Uterus (tissue), 2 donors: ENCODE measurements around the gene SPIC.

Source experiments
- POLR2A ChIP-seq, 2 donors: fragments of 450-650 bp; IDR thresholded peaks; one replicate each; pipeline ENCODE4 v1.6.1; 2016; ENCODE audit warnings: antibody characterized with exemption in 2 of 2, mild to moderate bottlenecking in 1 of 2, moderate library complexity in 1 of 2
- TF ChIP-seq, protein P1 (sequence below), 4 experiments: fragments of 200-600 bp in 2 of 4; fragments of 450-650 bp in 2 of 4; sonication (generic) in 2 of 4; IDR thresholded peaks; one replicate each; pipeline ENCODE4 v1.5.1; 2016 to 2019; ENCODE audit warnings: antibody characterized with exemption in 4 of 4, mild to moderate bottlenecking in 2 of 4, moderate library complexity in 1 of 4

DNA sequence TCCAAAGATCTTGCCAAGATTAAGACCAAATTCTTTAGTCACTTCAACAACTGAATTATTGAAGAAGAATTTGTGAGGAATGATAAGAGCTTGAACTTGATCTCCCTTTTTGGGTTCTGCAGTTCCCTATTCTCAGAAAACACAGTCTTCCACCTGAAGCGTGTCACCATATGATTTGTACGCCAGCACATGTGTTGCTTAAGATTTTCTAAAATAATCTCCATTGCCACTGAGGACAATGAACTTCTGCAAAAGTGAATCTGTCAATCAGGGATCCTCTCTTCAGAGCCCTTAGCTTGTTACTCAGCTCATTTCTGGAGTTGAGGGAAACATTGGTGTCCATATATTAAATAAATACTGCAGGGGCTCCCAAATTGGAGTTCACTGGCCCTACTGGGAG, 4.2 kb upstream of the SPIC start:
- TF ChIP-seq, protein P1, sequence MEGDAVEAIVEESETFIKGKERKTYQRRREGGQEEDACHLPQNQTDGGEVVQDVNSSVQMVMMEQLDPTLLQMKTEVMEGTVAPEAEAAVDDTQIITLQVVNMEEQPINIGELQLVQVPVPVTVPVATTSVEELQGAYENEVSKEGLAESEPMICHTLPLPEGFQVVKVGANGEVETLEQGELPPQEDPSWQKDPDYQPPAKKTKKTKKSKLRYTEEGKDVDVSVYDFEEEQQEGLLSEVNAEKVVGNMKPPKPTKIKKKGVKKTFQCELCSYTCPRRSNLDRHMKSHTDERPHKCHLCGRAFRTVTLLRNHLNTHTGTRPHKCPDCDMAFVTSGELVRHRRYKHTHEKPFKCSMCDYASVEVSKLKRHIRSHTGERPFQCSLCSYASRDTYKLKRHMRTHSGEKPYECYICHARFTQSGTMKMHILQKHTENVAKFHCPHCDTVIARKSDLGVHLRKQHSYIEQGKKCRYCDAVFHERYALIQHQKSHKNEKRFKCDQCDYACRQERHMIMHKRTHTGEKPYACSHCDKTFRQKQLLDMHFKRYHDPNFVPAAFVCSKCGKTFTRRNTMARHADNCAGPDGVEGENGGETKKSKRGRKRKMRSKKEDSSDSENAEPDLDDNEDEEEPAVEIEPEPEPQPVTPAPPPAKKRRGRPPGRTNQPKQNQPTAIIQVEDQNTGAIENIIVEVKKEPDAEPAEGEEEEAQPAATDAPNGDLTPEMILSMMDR (IDR thresholded peaks at IDR 0.05) = no peak
- no peak for TF ChIP-seq POLR2A (IDR thresholded peaks at IDR 0.05)
